GM12873 (cell line): Measurements from ENCODE around the gene PIGR.
A peak's percentile ranks its signal among the peaks of the same experiment; 100 is the strongest.

ENCODE experiments used
- TF ChIP-seq, protein P1 (sequence below): IDR thresholded peaks from 2 replicates; pipeline ENCODE4 v1.5.1; 2012; ENCODE audit warnings: low read depth, mild to moderate bottlenecking, moderate library complexity, low read length, control low read depth; ENCODE audit not compliant: insufficient read depth; ENCODE audit errors: missing control alignments

The PIGR gene

DNA sequence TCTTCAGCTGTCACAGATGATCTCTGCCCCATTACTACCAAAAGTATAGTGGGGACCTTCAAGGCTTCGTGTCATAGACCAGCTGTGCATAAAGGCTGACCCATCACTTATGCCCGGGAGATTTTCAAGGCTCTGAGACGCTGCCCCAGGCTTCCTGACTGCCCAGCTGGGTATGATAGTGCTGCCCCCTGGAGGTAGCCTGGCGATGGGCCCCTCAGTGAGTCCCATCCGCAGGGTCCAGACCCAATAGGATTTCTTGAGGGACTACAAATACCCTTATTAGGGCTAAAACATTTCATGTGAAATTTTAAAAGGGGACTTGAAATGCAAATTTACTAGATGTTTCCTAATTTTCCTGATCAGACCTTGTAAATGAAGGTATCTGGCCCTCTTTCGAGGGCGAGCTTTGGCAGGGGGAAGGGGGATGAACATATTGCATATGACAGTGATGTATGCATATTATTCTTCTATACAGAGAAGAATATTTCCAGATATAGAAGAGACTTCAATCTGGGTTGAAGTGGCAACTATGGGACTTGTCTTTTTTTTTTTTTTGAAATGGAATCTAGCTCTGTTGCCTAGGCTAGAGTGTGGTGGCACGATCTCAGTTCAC is 12.8 kb downstream of the PIGR start:
- TF ChIP-seq, protein P1, sequence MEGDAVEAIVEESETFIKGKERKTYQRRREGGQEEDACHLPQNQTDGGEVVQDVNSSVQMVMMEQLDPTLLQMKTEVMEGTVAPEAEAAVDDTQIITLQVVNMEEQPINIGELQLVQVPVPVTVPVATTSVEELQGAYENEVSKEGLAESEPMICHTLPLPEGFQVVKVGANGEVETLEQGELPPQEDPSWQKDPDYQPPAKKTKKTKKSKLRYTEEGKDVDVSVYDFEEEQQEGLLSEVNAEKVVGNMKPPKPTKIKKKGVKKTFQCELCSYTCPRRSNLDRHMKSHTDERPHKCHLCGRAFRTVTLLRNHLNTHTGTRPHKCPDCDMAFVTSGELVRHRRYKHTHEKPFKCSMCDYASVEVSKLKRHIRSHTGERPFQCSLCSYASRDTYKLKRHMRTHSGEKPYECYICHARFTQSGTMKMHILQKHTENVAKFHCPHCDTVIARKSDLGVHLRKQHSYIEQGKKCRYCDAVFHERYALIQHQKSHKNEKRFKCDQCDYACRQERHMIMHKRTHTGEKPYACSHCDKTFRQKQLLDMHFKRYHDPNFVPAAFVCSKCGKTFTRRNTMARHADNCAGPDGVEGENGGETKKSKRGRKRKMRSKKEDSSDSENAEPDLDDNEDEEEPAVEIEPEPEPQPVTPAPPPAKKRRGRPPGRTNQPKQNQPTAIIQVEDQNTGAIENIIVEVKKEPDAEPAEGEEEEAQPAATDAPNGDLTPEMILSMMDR: peak; percentile 88

GRCh38 chr1:206932177-206932576 is 14.1 kb downstream of the PIGR start:
- TF ChIP-seq, protein P1: no peak

- TF ChIP-seq, protein P1: peak; percentile 59
These were observed 14.6 kb downstream of the PIGR start for GRCh38 chr1:206931709-206932108.

DNA sequence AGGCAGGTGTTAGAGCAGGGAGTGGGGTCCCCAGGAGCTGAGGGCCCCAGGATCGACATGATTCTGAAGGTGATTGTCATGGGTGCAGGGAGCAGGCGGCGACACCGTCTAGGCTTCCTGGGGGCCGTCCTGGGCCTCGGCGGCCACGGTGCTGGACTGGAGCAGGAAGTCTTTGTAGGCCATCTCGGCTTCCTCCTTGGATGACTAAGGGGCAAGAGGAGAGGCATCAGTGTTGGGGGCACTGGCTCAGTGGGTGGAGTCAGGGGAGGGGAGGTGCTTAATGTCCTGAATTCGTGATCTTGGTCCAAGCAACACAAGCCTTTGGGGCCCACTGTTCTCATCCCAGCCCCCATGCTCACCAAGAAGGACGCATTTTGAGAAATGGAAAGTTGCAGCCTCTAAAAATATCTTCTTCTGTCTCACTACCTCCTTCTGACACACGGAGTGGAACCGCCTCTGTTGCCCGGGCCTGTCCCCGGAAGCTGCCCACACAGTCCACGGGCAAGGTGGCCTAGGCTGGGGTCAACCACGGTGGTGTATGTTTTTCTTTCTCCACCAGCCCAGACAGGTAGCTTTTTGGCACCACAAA is 16.0 kb downstream of the PIGR start:
- TF ChIP-seq, protein P1: no peak

DNA sequence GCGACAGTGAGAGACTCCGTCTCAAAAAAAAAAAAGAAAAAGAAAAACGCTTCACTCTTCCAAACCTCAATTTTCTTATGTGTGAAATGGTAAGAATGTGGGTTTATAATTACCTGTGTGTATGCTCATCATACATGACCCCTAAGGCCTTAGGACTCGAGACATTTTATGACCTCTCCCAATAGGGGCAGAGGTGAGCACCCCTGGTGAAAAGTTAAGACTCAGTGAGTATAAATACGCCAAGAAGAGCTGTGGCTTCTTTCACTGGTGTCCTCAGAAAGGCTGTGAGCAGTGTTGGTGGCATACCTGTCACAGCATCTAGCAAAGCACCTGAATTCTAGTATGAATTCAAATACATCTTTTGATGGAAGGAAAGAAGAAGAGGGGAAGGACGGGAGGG is 16.7 kb downstream of the PIGR start:
- TF ChIP-seq, protein P1: peak; percentile 52

GRCh38 chr1:206926286-206926685 is 20.0 kb downstream of the PIGR start:
- TF ChIP-seq, protein P1: no peak

DNA sequence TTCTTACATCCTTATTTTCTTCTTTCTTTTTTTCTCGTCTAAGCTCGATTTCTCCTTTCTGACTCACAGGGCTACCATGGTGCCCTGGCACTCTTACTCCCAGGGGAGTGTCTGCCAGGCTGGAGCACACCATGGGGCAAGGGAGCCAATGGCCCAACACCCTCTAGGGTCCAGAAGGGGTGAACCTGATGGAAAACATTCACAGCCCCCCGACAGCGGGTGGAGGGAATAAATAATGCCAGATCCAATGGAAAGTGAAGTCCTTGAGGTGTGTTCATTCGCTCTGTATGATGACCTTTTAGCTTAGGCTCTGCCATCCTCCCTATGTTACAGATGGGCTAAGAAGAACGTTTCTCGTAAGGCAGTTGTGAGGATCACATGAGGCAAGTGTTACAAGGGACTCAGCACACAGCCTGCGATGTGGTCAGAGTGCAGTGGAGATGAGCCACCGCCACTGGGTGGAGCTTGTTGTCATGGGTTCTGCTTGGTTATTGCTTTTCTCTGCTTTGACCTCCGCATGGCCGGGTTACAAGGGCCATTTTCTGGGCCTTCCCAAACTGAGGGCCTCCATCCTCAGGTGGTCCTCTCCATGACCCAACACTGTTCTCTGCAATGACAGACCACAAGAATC is 21.0 kb downstream of the PIGR start:
- TF ChIP-seq, protein P1: peak; percentile 39
